ENCODE measurements around the gene ZPBP. TPM values are rescaled to one million over a fixed set of nuclear protein-coding genes. Genes with fewer than 3 reads are reported as not detected.

The ZPBP gene
- total and polyA plus RNA-seq, 2 donors (not counting 1 experiment from before 2014, with no cell fraction given): not detected

GRCh38 chr7:50101873-50102272, 8.8 kb upstream of the ZPBP start:
- Histone ChIP-seq H3K4me1 (ENCODE audit: control insufficient read depth in 2 of 2, insufficient read depth in 2 of 2, low read length in 2 of 2) (no peaks in the 10 kb centered on the region), H3K79me2 (ENCODE audit: control insufficient read depth, insufficient read depth, low read length) (no peaks in the 10 kb centered on the region), H3K9ac (ENCODE audit: low read length) (no peak overlapping the region), H3K9me3 (ENCODE audit: control extremely low read depth in 1 of 3, control insufficient read depth in 2 of 3, insufficient read depth in 1 of 3, low read length in 2 of 3) (no peaks in the 10 kb centered on the region), H3K4me3 (ENCODE audit: control extremely low read depth in 1 of 5, extremely low read depth in 1 of 5, insufficient read depth in 1 of 5, low read depth in 2 of 5, low read length in 4 of 5) (no peak overlapping the region), H4K20me1 (ENCODE audit: control insufficient read depth, insufficient read depth, low read length, poor library complexity, severe bottlenecking) (no peaks in the 10 kb centered on the region), H3K4me2 (replicated peaks; ENCODE audit: low read depth, low read length, poor library complexity, severe bottlenecking) (no peak overlapping the region), H3K27ac (ENCODE audit: low read length in 2 of 2) (no peak overlapping the region), H2AFZ (ENCODE audit: insufficient read depth, low read depth, low read length, poor library complexity, severe bottlenecking) (no peak overlapping the region), H3K27me3 (replicated peaks in 1 of 4; ENCODE audit: control extremely low read depth in 1 of 4, control insufficient read depth in 3 of 4, insufficient read depth in 4 of 4, low read length in 3 of 4) (peaks cover 0 to 3% (median 1%) of the 10 kb centered on the region in 4 experiments), H3K36me3 (replicated peaks in 1 of 2; ENCODE audit: control extremely low read depth in 1 of 2, control insufficient read depth in 1 of 2, extremely low read depth in 1 of 2, insufficient read depth in 2 of 2, low read length in 1 of 2) (no peaks in the 10 kb centered on the region)
- H3K4me1 Mint-ChIP-seq: no peaks in the 10 kb centered on the region
- WGBS (ENCODE audit: insufficient coverage): 95% methylated on average over 15 of the region's 15 CpGs
- ChIA-PET CTCF (interaction anchor here (1.0 kb wide), 1 partner anchor 9 kb away, joined by 3 read pairs; no protein-coding TSS in a partner anchor), POLR2A (no interaction called here)
- no peak for TF ChIP-seq CTCF (IDR thresholded peaks at IDR 0.05)
- TF ChIP-seq EZH2 (IDR thresholded peaks at IDR 0.05; ENCODE audit: borderline replicate concordance, insufficient read depth, low read depth, low read length, poor library complexity, severe bottlenecking): no peak
- ATAC-seq (ENCODE audit: low read depth) (no peak), DNase-seq (no peak)
- no peak overlapping the region for H3K27ac Mint-ChIP-seq
- intact Hi-C loops (cut with micrococcal nuclease): no loop called here
- H3K9me3 Mint-ChIP-seq (ENCODE audit: insufficient read depth): no peaks in the 10 kb centered on the region
- peaks cover 14% of the 10 kb centered on the region for H3K27me3 Mint-ChIP-seq
- no peak overlapping the region for H3K4me3 Mint-ChIP-seq

GRCh38 chr7:50095634-50096033, 2.6 kb upstream of the ZPBP start:
- Mint-ChIP-seq H3K27me3 (no peaks in the 10 kb centered on the region), H3K4me1 (peaks cover 5% of the 10 kb centered on the region), H3K27ac (no peak overlapping the region), H3K4me3 (no peak overlapping the region), H3K9me3 (ENCODE audit: insufficient read depth) (no peaks in the 10 kb centered on the region)
- Histone ChIP-seq H3K79me2 (ENCODE audit: control insufficient read depth, insufficient read depth, low read length) (no peaks in the 10 kb centered on the region), H4K20me1 (ENCODE audit: control insufficient read depth, insufficient read depth, low read length, poor library complexity, severe bottlenecking) (no peaks in the 10 kb centered on the region), H3K27ac (ENCODE audit: low read length in 2 of 2) (no peak overlapping the region), H3K4me3 (ENCODE audit: control extremely low read depth in 1 of 5, extremely low read depth in 1 of 5, insufficient read depth in 1 of 5, low read depth in 2 of 5, low read length in 4 of 5) (no peak overlapping the region), H3K9me3 (ENCODE audit: control extremely low read depth in 1 of 3, control insufficient read depth in 2 of 3, insufficient read depth in 1 of 3, low read length in 2 of 3) (no peaks in the 10 kb centered on the region), H3K36me3 (replicated peaks in 1 of 2; ENCODE audit: control extremely low read depth in 1 of 2, control insufficient read depth in 1 of 2, extremely low read depth in 1 of 2, insufficient read depth in 2 of 2, low read length in 1 of 2) (no peaks in the 10 kb centered on the region), H3K4me1 (ENCODE audit: control insufficient read depth in 2 of 2, insufficient read depth in 2 of 2, low read length in 2 of 2) (peaks cover 4 to 5% of the 10 kb centered on the region in 2 donors), H3K4me2 (replicated peaks; ENCODE audit: low read depth, low read length, poor library complexity, severe bottlenecking) (no peak overlapping the region), H3K9ac (ENCODE audit: low read length) (no peak overlapping the region), H3K27me3 (replicated peaks in 1 of 4; ENCODE audit: control extremely low read depth in 1 of 4, control insufficient read depth in 3 of 4, insufficient read depth in 4 of 4, low read length in 3 of 4) (no peaks in the 10 kb centered on the region), H2AFZ (ENCODE audit: insufficient read depth, low read depth, low read length, poor library complexity, severe bottlenecking) (no peak overlapping the region)
- no peak for DNase-seq
- no peak for ATAC-seq (ENCODE audit: low read depth)
- ChIA-PET CTCF (no interaction called here), POLR2A (no interaction called here)
- intact Hi-C loops (cut with micrococcal nuclease): no loop called here
- TF ChIP-seq EZH2 (IDR thresholded peaks at IDR 0.05; ENCODE audit: borderline replicate concordance, insufficient read depth, low read depth, low read length, poor library complexity, severe bottlenecking) (no peak), CTCF (IDR thresholded peaks at IDR 0.05) (no peak)
- no CpG with 5 or more reads among the region's 1 CpG for WGBS (ENCODE audit: insufficient coverage)

Measured in B cell (primary cell).